Astrocyte (in vitro differentiated cells and primary cell): Measurements from ENCODE around the gene TLE1.

Source experiments
- CTCF ChIP-seq: IDR thresholded peaks from 2 replicates; pipeline ENCODE4 v1.5.1; 2011; ENCODE audit warnings: low read depth, mild to moderate bottlenecking, inconsistent platforms, low read length, moderate library complexity; ENCODE audit not compliant: insufficient read depth
- EZH2 ChIP-seq: IDR thresholded peaks from 2 replicates; pipeline ENCODE4 v1.6.1; 2012; ENCODE audit warnings: mild to moderate bottlenecking, low read length, inconsistent platforms; ENCODE audit not compliant: insufficient read depth

- TF ChIP-seq CTCF (no peak), EZH2 (no peak)
These were observed 69.9 kb downstream of the TLE1 start for GRCh38 chr9:81619353-81620001.
